Measurements from ENCODE around the gene LAPTM4A. TPM values are rescaled to one million over a fixed set of nuclear protein-coding genes. Genes with fewer than 3 reads are reported as not detected.
"Not testable (repeated sequence)": the region's sequence is repeated elsewhere in the genome, so short reads cannot be mapped to it uniquely, and the experiment has no call there.

LAPTM4A gene
- polyA plus RNA-seq, 2 of the 4 experiments (the other 2 are of a cell fraction), result 275 to 509 TPM

GRCh38 chr2:20089715-20090464 is 38.5 kb upstream of the LAPTM4A start:
- FAIRE-seq (no peak), DNase-seq (ENCODE audit: low read depth in 1 of 2, low spot score in 1 of 2) (no peak), ATAC-seq (no peak)
- TF ChIP-seq ESRRA (IDR thresholded peaks at IDR 0.05; ENCODE audit: borderline replicate concordance, low read length) (no peak), KDM1A (IDR thresholded peaks at IDR 0.05; ENCODE audit: low read depth) (no peak), ZSCAN20 (CRISPR knock-in tag; IDR thresholded peaks at IDR 0.05) (no peak), CHD2 (IDR thresholded peaks at IDR 0.05; ENCODE audit: low read length, partially characterized antibody) (no peak), HMGXB4 (CRISPR knock-in tag; IDR thresholded peaks at IDR 0.05; ENCODE audit: borderline replicate concordance) (no peak), MAX (IDR thresholded peaks at IDR 0.05) (no peak), HOXB13 (CRISPR knock-in tag; IDR thresholded peaks at IDR 0.05; ENCODE audit: low read depth) (no peak), KDM5A (IDR thresholded peaks at IDR 0.05) (no peak), HDAC2 (IDR thresholded peaks at IDR 0.05) (no peak), JUNB (IDR thresholded peaks at IDR 0.05) (no peak), CTCF (IDR thresholded peaks at IDR 0.05) (no peak), CBX2 (IDR thresholded peaks at IDR 0.05; ENCODE audit: borderline replicate concordance, low read depth) (no peak), ATOH8 (CRISPR knock-in tag; IDR thresholded peaks at IDR 0.05; ENCODE audit: low read depth) (no peak), HES2 (IDR thresholded peaks at IDR 0.05) (no peak), MYC (IDR thresholded peaks at IDR 0.05; ENCODE audit: borderline replicate concordance, low read length) (no peak), NFE2L2 (conservative IDR thresholded peaks at IDR 0.05; ENCODE audit: low read length) (no peak), POLR2A (IDR thresholded peaks at IDR 0.05; ENCODE audit: low read length) (no peak), HOXB5 (CRISPR knock-in tag; IDR thresholded peaks at IDR 0.05) (no peak), PBX3 (IDR thresholded peaks at IDR 0.05) (no peak)
- H3K4me3 ChIP-seq, result no peak overlapping the region
- peak overlapping the region; percentile 10 to 82; a peak in 5 of 6 replicates for H3K27ac ChIP-seq
- no peak overlapping the region for H3K4me2 ChIP-seq
- H3K4me1 ChIP-seq, result peaks cover 50% of the 10 kb centered on the region
- CTCF ChIA-PET, result interaction anchor here (0.6 to 11.3 kb wide), 12 partner anchors 7 to 1152 kb away, joined by 3 to 146 read pairs (median 5); partner anchors contain the start of genes MATN3 and SDC1
- no peaks in the 10 kb centered on the region for H3K9me3 ChIP-seq
- POLR2A ChIA-PET, result interaction anchor here (6.9 kb wide), 1 partner anchor 39 kb away, joined by 48 read pairs; the partner anchor contains the start of gene LAPTM4A
- 77% methylated on average over 9 of the region's 9 CpGs for WGBS (ENCODE audit: missing lambda C conversion rate)

GRCh38 chr2:20085909-20086308 is 34.5 kb upstream of the LAPTM4A start:
- ATAC-seq; FAIRE-seq; H3K9me3 ChIP-seq; H3K4me3 ChIP-seq; TF ChIP-seq FOSL2 (IDR thresholded peaks at IDR 0.05): not testable (repeated sequence)
- TF ChIP-seq FOSL2 (CRISPR knock-in tag; IDR thresholded peaks at IDR 0.05), result 0 out of 2 replicates have a peak, but pooled peaks have one; percentile 13
- peak overlapping the region in 1 of 2 experiments; percentile 46; a peak in 3 of 6 replicates for H3K27ac ChIP-seq
- H3K4me2 ChIP-seq, result peak overlapping the region; percentile 11; the same call in 2 of the 3 replicates
- H3K4me1 ChIP-seq, result peaks cover 22% of the 10 kb centered on the region
- POLR2A ChIA-PET, result interaction anchor here (1.5 kb wide), 1 partner anchor 34 kb away, joined by 4 read pairs; the partner anchor contains the start of gene LAPTM4A
- CTCF ChIA-PET, result interaction anchor here (1.0 to 11.3 kb wide), 4 partner anchors 9 to 130 kb away, joined by 3 to 83 read pairs (median 4); no protein-coding TSS in a partner anchor
- WGBS (ENCODE audit: missing lambda C conversion rate), result 35% methylated on average over 4 of the region's 4 CpGs
- peak in 1 of 2 experiments; percentile 48 for DNase-seq (ENCODE audit: low read depth in 1 of 2, low spot score in 1 of 2)

- H3K9me3 ChIP-seq; H3K4me2 ChIP-seq; H3K4me3 ChIP-seq; DNase-seq (ENCODE audit: low read depth in 1 of 2, low spot score in 1 of 2); ATAC-seq; POLR2A ChIA-PET; FAIRE-seq: not testable (repeated sequence)
- peaks cover 13% of the 10 kb centered on the region; the same call in 1 of the 3 replicates for H3K4me1 ChIP-seq
- WGBS (ENCODE audit: missing lambda C conversion rate), result 93% methylated on average over 8 of the region's 8 CpGs
- CTCF ChIA-PET, result interaction anchor here (0.6 to 1.5 kb wide), 2 partner anchors 67 to 127 kb away, joined by 3 to 4 read pairs; no protein-coding TSS in a partner anchor
- peak overlapping the region in 1 of 2 experiments; percentile 3; a peak in 1 of 6 replicates for H3K27ac ChIP-seq
Observed at GRCh38 chr2:20082812-20083211, 31.4 kb upstream of the LAPTM4A start.

Data from A549 (cell line).